GM12875 (cell line): ENCODE measurements around the gene MPHOSPH6.

ENCODE experiments used
- H3K4me3 ChIP-seq: one replicate; pipeline ENCODE4 v1.5.1; 2011; ENCODE audit warnings: low read depth, low read length, control low read depth
- CTCF ChIP-seq: IDR thresholded peaks from 2 replicates; pipeline ENCODE4 v1.5.1; 2011; ENCODE audit warnings: low read depth, mild to moderate bottlenecking, control low read depth, inconsistent platforms, low read length, moderate library complexity, borderline replicate concordance; ENCODE audit not compliant: insufficient read depth

Gene MPHOSPH6

GRCh38 chr16:82175627-82176026 lies 5.6 kb upstream of the MPHOSPH6 start:
- no peak overlapping the region for H3K4me3 ChIP-seq
- TF ChIP-seq CTCF: no peak

GRCh38 chr16:82167670-82168069 lies 2.4 kb downstream of the MPHOSPH6 start:
- H3K4me3 ChIP-seq: no peak overlapping the region
- TF ChIP-seq CTCF: no peak

GRCh38 chr16:82160226-82160625 lies 9.8 kb downstream of the MPHOSPH6 start:
- no peak overlapping the region for H3K4me3 ChIP-seq
- no peak for TF ChIP-seq CTCF

- H3K4me3 ChIP-seq: no peak overlapping the region
- no peak for TF ChIP-seq CTCF
Measured at GRCh38 chr16:82157836-82158235, 12.2 kb downstream of the MPHOSPH6 start.

GRCh38 chr16:82157534-82157812 lies 12.6 kb downstream of the MPHOSPH6 start:
- no peak for TF ChIP-seq CTCF
- no peak overlapping the region for H3K4me3 ChIP-seq

GRCh38 chr16:82156761-82157533 lies 13.1 kb downstream of the MPHOSPH6 start:
- no peak overlapping the region for H3K4me3 ChIP-seq
- no peak for TF ChIP-seq CTCF

GRCh38 chr16:82152641-82153112 lies 17.3 kb downstream of the MPHOSPH6 start:
- H3K4me3 ChIP-seq: no peak overlapping the region
- no peak for TF ChIP-seq CTCF
